HG03439 (cell line): Measurements from ENCODE around the gene DNPH1.

Source experiments
- ATAC-seq: cut with Tn5 transposase; IDR thresholded peaks from one replicate; pipeline ENCODE4 v1.9.1; 2021; ENCODE audit warnings: mild to moderate bottlenecking, moderate library complexity; ENCODE audit not compliant: unreplicated experiment

DNPH1 gene

GRCh38 chr6:43219119-43219518 lies 10.2 kb downstream of the DNPH1 start:
- ATAC-seq, result no peak

DNA sequence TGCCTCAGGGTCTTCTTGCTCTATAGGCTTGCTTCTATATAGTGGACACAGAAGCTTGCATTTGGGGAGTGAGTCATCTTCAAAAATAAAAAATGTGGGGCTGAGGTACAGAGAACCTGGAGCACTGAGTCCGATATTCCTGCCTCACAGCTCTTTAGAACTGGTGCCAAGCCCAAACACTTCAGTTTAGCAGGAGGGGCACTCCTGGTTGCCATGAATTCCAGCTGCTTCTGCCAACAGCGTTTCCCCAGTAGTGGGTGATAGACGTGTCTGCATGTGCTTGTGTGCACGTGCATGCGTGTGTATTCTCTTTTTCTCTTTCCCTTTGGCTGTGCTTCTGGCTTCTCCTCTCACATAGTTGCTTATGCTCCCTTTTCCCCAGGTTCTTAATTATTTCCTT lies 11.9 kb downstream of the DNPH1 start:
- ATAC-seq, result no peak

DNA sequence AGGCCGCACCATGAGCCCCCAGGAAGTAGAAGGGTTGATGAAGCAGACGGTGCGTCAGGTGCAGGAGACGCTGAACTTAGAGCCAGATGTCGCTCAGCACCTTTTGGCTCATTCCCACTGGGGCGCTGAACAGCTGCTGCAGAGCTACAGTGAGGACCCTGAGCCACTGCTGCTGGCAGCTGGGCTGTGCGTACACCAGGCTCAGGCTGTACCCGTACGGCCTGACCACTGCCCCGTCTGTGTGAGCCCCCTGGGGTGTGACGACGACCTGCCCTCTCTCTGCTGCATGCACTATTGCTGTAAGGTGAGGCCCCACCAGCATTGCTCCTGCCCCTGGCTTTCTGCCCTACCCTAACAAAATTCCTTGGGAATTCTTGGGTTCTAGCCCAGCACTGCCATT lies 13.1 kb downstream of the DNPH1 start:
- ATAC-seq, result no peak

DNA sequence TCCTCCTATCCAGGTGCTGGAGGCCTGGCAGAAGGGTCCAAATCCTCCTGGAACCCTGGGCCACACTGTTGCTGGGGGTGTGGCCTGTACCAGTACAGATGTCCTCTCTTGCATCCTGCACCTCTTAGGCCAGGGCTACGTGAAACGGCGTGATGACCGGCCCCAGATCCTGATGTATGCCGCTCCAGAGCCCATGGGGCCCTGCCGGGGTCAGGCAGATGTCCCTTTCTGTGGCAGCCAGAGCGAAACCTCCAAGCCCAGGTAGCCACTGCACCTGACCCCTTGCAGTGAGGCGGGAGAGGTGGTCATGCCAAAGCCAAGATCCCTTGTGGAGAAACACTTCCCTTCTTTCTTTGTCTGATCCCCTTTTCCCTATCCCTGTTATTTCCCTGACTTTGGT lies 14.2 kb downstream of the DNPH1 start:
- no peak for ATAC-seq

DNA sequence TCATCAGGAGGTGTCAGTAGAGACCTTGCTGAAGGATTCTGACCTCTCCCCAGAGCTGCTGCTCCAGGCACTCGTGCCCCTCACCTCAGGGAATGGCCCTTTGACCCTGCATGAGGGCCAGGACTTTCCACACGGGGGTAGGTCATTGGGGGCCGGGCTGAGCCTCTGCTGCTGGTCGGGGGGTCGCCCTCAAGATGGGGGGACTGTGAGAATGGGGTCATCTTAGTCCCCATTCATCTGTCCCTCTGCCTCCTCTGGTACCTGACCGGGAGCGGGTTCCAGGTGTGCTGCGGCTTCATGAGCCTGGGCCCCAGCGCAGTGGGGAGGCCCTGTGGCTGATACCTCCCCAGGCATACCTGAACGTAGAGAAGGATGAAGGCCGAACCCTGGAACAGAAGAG lies 15.8 kb downstream of the DNPH1 start:
- ATAC-seq, result no peak

GRCh38 chr6:43211955-43212354 lies 17.3 kb downstream of the DNPH1 start:
- no peak for ATAC-seq

DNA sequence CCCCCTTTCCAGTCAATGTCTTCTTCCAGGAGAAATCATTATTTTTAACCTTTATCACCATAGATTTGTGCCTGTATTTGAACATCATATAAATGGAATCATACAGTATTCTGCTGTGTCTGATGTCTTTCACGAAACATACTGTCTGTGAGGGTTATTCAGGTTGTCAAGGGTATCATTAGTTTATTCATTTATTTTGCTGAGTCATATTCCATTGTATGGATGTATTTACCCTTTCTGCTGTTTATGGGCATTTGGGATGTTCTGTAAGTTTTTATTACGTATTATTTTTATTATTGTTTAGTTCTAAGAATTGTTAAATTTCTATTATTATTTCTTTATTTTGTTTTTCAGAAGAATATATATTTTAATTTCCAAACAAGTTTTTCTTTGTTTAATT lies 22.0 kb downstream of the DNPH1 start:
- ATAC-seq, result no peak

GRCh38 chr6:43205849-43206248 lies 23.4 kb downstream of the DNPH1 start:
- no peak for ATAC-seq

DNA sequence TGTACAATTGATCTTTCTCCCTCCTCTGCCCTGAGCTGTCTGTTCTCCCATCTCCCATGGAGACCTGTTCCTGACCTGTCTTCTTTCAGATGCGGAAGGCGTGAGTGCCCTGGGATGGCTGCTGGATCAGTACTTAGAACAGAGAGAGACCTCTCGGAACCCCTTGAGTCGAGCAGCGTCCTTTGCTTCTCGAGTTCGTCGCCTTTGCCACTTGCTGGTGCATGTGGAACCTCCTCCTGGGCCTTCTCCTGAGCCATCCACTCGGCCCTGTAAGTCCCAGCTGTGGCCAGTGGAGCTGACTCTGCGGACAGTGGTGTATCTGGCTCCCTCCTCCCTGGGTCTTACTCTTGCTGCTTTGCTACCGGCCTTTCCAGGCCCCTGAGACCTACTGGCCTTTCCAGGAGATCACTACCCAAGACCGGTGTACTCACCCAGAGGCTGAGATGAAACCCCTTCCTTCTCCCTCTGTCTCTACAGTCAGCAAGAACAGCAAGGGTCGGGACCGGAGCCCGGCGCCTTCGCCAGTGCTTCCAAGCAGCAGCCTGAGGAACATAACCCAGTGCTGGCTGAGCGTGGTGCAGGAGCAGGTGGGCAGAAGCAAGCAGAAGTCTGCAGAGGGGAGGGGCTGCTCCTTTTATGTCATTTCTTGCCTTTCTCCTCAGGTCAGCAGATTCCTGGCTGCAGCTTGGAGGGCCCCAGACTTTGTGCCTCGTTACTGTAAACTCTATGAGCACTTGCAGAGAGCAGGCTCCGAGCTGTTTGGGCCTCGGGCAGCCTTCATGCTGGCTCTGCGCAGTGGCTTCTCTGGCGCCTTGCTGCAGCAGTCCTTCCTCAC lies 24.8 kb downstream of the DNPH1 start:
- ATAC-seq, result no peak

DNA sequence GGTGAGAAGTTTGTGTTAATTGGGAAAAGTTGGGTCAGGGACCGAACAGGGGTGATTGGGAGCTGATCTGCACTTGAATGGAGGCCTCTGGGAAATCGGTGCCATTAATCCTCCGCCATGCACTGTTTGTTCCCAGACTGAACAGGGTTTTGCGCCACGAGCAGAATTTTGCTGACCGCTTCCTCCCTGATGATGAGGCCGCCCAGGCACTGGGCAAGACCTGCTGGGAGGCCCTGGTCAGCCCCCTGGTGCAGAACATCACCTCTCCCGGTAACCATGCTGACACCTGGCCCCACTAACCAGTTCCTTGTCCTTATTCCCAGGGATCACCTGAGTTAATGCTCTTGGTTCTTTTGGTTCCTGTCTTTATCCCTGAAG lies 25.6 kb downstream of the DNPH1 start:
- ATAC-seq, result no peak

DNA sequence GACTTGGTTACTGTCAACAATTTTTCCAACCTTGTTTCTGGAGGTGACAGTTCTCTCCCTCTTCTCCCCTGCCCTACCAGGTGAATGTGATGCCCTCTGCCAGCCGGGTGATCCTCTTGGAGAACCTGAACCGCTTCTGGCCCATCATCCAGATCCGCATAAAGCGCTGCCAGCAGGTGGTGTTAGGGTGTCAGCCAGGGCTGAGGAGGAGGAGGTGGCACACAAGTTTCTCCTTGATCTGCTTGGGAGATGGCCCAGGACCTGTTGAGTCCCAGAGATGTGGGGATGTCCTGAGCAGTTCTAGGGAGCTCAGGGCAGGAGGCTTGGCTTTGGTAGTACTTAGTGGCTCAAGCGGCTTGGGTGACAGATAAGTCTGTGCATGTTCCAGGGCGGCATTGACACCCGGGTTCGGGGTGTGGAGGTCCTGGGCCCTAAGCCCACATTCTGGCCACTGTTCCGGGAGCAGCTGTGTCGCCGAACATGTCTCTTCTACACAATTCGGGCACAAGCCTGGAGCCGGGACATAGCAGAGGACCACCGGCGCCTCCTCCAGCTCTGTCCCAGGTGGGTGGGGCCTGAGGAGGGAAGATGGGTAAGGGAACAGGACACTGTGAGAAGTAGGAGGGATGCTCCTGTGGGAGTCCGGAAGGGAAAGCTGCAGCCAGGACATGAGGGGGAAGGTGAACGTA lies 26.1 kb downstream of the DNPH1 start:
- no peak for ATAC-seq

DNA sequence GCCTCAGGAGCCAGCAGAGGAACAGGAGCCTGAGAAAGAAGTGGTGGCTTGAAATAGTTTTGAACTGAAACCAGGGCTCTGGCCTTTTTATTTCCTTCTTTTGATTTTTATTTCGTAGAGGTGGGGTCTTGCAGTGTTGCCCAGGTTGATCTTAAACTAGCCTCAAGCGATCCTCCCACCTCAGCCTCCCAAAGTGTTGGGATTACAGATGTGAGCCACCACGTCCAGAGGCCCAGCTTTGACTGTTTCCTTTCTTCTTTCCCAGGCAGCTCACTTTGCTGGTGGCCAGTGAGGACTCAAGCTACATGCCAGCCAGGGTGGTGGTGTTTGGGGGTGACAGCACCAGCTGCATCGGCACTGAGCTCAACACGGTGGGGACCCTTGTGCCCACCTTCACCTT lies 26.8 kb downstream of the DNPH1 start:
- no peak for ATAC-seq

DNA sequence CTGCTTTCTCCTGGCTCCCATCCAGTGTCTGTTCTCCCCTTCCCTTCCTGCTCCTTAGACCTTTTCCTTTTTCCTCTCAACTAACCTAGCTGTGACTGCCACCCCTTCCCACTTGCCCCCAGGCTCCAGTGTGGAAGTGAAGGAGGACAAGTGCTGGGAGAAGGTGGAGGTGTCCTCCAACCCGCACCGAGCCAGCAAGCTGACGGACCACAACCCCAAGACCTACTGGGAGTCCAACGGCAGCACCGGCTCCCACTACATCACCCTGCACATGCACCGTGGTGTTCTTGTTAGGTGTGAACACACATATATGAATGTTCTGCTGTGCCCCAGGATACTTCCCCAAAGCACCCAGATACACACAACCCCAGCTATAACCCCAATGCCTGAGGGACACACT lies 28.7 kb downstream of the DNPH1 start:
- no peak for ATAC-seq

DNA sequence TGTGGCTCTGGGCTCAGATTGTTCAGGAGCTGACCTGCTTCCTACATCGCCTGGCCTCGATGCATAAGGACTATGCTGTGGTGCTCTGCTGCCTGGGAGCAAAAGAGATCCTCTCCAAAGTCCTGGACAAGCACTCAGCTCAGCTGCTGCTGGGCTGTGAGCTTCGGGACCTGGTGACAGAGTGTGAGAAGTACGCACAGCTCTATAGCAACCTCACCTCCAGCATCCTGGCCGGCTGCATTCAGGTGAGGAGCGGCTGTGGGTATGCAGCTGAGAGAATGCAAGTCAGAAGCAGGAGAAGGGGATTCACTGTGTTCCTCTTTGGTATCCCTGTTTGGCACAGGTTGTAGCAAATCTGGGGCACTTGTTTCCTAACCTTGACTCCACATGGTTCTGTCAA lies 29.4 kb downstream of the DNPH1 start:
- ATAC-seq, result no peak

- no peak for ATAC-seq
These were observed 32.9 kb downstream of the DNPH1 start for GRCh38 chr6:43196337-43196736.

DNA sequence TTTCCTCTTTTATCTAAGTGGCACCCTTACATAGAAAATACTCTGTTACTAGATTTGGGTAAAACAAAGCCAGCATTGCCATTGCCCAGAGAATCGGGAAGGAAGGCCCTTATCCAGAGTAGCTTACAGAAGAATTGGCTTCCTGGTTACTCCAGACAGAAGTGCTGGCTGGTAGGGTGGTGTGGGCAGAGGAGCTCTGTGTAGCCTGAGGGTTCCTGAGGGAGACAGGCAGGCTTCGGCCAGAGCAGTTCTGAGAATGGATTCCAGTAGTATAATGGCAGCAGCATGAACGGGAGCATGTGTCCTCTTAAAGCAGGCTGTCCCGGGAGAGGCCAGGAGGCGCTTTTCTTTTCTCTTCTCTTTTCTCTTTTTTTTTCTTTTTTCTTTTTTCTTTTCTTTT lies 35.4 kb downstream of the DNPH1 start:
- no peak for ATAC-seq

GRCh38 chr6:43192911-43193310 lies 36.4 kb downstream of the DNPH1 start:
- no peak for ATAC-seq

- no peak for ATAC-seq
These were observed 39.4 kb downstream of the DNPH1 start for GRCh38 chr6:43189776-43190304.

- ATAC-seq, result no peak
These were observed 40.9 kb downstream of the DNPH1 start for GRCh38 chr6:43188426-43188825.

DNA sequence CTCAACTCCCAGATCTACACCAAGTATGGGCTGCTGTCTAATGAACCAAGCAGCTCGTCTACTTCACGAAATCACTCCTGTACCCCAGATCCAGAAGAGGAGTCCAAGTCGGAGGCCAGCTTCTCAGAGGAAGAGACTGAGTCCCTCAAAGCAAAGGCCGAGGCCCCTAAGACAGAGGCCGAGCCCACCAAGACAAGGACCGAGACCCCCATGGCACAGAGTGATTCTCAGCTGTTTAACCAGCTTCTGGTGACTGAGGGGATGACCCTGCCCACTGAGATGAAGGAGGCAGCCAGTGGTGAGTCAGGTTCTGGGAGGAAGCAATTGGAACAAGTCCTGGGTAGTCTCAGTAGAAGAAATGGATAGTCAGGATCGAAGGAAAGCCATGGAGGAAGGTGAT lies 41.5 kb downstream of the DNPH1 start:
- ATAC-seq, result no peak

DNA sequence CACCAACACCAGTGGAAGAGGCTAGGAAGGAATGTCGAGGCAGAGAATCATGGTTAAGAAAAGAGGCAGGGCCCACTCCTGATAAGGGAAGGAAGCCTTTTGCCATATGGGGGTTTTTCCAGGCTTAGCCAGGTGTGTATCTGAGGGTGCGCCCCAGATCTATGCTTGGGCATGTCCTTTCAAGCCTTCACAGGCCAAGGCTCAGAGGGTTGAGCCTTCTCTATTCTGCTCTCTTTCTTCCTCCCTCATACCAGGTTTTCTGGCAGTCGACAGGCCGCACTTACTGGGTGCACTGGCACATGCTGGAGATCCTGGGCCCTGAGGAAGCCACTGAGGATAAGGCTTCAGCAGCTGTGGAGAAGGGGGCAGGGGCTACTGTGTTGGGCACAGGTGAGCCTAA lies 42.6 kb downstream of the DNPH1 start:
- ATAC-seq, result no peak

GRCh38 chr6:43186019-43186418 lies 43.3 kb downstream of the DNPH1 start:
- ATAC-seq, result no peak
